ENCODE measurements around the gene CFAP299.

DNA sequence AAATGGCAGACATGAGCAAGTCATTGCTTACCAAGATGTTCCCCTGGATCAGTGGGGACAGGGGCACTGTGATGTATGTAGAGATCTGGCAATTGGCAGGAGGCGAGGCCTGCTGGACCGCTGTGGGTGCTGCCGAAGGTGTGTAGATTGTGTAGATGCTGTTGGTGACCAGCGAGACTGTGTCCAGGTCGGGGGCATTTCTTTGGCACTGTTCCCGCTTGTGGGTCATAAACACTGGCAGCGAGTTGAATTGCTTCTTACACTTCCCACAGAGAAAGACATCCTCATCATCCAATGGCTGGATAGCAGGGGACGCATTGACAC lies 52.7 kb downstream of the CFAP299 start:
- TF ChIP-seq EHMT2 (IDR thresholded peaks at IDR 0.05; ENCODE audit: low read depth) (no peak), RFX5 (IDR thresholded peaks at IDR 0.05) (no peak), POLR2A (IDR thresholded peaks at IDR 0.05; ENCODE audit: low read length) (no peak), MYC (IDR thresholded peaks at IDR 0.05; ENCODE audit: borderline replicate concordance, low read length) (no peak), NFE2L2 (conservative IDR thresholded peaks at IDR 0.05; ENCODE audit: low read length) (no peak), BHLHE40 (IDR thresholded peaks at IDR 0.05; ENCODE audit: low read depth, low read length) (no peak), POLR2AphosphoS2 (conservative IDR thresholded peaks at IDR 0.05; ENCODE audit: low read length) (no peak), CHD2 (IDR thresholded peaks at IDR 0.05; ENCODE audit: low read length, partially characterized antibody) (no peak), ZFP36 (IDR thresholded peaks at IDR 0.05; ENCODE audit: borderline replicate concordance, partially characterized antibody) (no peak), RAD21 (conservative IDR thresholded peaks at IDR 0.05 in 1 of 2, IDR thresholded peaks at IDR 0.05 in 1 of 2) (no peak)
- TF ChIP-seq, protein P1, sequence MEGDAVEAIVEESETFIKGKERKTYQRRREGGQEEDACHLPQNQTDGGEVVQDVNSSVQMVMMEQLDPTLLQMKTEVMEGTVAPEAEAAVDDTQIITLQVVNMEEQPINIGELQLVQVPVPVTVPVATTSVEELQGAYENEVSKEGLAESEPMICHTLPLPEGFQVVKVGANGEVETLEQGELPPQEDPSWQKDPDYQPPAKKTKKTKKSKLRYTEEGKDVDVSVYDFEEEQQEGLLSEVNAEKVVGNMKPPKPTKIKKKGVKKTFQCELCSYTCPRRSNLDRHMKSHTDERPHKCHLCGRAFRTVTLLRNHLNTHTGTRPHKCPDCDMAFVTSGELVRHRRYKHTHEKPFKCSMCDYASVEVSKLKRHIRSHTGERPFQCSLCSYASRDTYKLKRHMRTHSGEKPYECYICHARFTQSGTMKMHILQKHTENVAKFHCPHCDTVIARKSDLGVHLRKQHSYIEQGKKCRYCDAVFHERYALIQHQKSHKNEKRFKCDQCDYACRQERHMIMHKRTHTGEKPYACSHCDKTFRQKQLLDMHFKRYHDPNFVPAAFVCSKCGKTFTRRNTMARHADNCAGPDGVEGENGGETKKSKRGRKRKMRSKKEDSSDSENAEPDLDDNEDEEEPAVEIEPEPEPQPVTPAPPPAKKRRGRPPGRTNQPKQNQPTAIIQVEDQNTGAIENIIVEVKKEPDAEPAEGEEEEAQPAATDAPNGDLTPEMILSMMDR (IDR thresholded peaks at IDR 0.05): no peak
- TF ChIP-seq, protein P2, sequence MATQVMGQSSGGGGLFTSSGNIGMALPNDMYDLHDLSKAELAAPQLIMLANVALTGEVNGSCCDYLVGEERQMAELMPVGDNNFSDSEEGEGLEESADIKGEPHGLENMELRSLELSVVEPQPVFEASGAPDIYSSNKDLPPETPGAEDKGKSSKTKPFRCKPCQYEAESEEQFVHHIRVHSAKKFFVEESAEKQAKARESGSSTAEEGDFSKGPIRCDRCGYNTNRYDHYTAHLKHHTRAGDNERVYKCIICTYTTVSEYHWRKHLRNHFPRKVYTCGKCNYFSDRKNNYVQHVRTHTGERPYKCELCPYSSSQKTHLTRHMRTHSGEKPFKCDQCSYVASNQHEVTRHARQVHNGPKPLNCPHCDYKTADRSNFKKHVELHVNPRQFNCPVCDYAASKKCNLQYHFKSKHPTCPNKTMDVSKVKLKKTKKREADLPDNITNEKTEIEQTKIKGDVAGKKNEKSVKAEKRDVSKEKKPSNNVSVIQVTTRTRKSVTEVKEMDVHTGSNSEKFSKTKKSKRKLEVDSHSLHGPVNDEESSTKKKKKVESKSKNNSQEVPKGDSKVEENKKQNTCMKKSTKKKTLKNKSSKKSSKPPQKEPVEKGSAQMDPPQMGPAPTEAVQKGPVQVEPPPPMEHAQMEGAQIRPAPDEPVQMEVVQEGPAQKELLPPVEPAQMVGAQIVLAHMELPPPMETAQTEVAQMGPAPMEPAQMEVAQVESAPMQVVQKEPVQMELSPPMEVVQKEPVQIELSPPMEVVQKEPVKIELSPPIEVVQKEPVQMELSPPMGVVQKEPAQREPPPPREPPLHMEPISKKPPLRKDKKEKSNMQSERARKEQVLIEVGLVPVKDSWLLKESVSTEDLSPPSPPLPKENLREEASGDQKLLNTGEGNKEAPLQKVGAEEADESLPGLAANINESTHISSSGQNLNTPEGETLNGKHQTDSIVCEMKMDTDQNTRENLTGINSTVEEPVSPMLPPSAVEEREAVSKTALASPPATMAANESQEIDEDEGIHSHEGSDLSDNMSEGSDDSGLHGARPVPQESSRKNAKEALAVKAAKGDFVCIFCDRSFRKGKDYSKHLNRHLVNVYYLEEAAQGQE (IDR thresholded peaks at IDR 0.05): no peak

Measured in A549 (cell line).